Body of pancreas (tissue), 4 donors: ENCODE measurements around the gene GPR148.

Experiments
- POLR2A ChIP-seq, 3 donors: fragments of 450-650 bp; IDR thresholded peaks; one replicate each; pipeline ENCODE4 v1.6.1; 2016; ENCODE audit warnings: antibody characterized with exemption in 3 of 3, mild to moderate bottlenecking in 2 of 3
- TF ChIP-seq, protein P1 (sequence below), 7 experiments: fragments of 450-650 bp in 4 of 7; fragments of 200-600 bp in 3 of 7; sonication (generic) in 3 of 7; IDR thresholded peaks; one replicate each; pipeline ENCODE4 v1.5.1; 2016 to 2019; ENCODE audit warnings: antibody characterized with exemption in 7 of 7

- TF ChIP-seq, protein P1, sequence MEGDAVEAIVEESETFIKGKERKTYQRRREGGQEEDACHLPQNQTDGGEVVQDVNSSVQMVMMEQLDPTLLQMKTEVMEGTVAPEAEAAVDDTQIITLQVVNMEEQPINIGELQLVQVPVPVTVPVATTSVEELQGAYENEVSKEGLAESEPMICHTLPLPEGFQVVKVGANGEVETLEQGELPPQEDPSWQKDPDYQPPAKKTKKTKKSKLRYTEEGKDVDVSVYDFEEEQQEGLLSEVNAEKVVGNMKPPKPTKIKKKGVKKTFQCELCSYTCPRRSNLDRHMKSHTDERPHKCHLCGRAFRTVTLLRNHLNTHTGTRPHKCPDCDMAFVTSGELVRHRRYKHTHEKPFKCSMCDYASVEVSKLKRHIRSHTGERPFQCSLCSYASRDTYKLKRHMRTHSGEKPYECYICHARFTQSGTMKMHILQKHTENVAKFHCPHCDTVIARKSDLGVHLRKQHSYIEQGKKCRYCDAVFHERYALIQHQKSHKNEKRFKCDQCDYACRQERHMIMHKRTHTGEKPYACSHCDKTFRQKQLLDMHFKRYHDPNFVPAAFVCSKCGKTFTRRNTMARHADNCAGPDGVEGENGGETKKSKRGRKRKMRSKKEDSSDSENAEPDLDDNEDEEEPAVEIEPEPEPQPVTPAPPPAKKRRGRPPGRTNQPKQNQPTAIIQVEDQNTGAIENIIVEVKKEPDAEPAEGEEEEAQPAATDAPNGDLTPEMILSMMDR (IDR thresholded peaks at IDR 0.05), result no peak
- TF ChIP-seq POLR2A (IDR thresholded peaks at IDR 0.05), result no peak
Measured at GRCh38 chr2:130766037-130766436, 37.2 kb downstream of the GPR148 start.
